ENCODE measurements around the gene NOLC1.

NOLC1 gene

DNA sequence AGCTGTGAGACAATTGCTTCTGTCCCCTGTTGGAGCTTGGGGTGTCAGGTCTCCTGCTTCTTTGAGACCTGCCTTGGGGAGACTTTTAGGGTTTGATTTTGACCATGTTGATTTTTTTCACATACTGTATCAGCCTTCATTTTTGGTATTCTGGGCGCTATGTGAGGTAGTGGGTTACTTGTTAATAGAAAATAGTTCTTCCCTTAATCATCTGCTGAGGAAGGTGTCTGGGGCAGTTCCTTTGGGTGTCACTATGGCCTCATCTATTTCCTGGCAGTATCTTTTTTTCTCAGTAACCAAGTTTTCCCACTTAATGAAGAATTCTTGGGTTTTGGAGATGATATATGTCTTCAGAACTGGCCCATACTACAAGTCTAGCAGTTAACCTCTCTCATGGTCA, 4.6 kb upstream of the NOLC1 start:
- no peak overlapping the region for H3K27ac ChIP-seq
- H3K9me3 ChIP-seq = no peaks in the 10 kb centered on the region
- peaks cover 19% of the 10 kb centered on the region for H3K36me3 ChIP-seq
- TF ChIP-seq, protein P1, sequence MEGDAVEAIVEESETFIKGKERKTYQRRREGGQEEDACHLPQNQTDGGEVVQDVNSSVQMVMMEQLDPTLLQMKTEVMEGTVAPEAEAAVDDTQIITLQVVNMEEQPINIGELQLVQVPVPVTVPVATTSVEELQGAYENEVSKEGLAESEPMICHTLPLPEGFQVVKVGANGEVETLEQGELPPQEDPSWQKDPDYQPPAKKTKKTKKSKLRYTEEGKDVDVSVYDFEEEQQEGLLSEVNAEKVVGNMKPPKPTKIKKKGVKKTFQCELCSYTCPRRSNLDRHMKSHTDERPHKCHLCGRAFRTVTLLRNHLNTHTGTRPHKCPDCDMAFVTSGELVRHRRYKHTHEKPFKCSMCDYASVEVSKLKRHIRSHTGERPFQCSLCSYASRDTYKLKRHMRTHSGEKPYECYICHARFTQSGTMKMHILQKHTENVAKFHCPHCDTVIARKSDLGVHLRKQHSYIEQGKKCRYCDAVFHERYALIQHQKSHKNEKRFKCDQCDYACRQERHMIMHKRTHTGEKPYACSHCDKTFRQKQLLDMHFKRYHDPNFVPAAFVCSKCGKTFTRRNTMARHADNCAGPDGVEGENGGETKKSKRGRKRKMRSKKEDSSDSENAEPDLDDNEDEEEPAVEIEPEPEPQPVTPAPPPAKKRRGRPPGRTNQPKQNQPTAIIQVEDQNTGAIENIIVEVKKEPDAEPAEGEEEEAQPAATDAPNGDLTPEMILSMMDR (IDR thresholded peaks at IDR 0.05) = no peak
- H3K27me3 ChIP-seq = no peaks in the 10 kb centered on the region
- peaks cover 2 to 8% of the 10 kb centered on the region in 2 experiments for H3K4me1 ChIP-seq (ENCODE audit: control insufficient read depth in 1 of 2, insufficient read depth in 1 of 2, low read depth in 1 of 2, low read length in 1 of 2)
- no peak overlapping the region for H3K4me3 ChIP-seq (ENCODE audit: low read depth in 1 of 2, low read length in 1 of 2)

DNA sequence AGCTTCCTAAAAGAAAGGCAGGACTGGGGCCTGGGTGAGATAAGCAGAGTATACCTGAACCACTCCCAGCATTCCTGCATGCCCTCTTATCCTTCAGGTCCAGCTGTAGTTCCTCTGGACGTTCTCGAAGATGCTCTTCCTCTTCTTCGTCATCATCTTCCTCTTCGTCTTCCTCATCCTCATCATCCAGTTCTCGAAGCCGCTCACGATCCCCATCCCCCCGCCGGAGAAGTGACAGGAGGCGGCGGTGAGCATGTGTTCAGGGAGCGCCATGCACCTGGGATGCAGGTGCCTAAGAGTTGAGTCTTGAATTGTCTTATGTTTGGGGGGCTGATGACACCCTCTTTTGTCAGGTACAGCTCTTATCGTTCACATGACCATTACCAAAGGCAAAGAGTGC, 3.9 kb upstream of the NOLC1 start:
- Histone ChIP-seq H3K9me3 (no peaks in the 10 kb centered on the region), H3K36me3 (peaks cover 13% of the 10 kb centered on the region), H3K4me3 (ENCODE audit: low read depth in 1 of 2, low read length in 1 of 2) (no peak overlapping the region), H3K4me1 (ENCODE audit: control insufficient read depth in 1 of 2, insufficient read depth in 1 of 2, low read depth in 1 of 2, low read length in 1 of 2) (peaks cover 9 to 15% of the 10 kb centered on the region in 2 experiments), H3K27ac (no peak overlapping the region), H3K27me3 (no peaks in the 10 kb centered on the region)
- TF ChIP-seq, protein P1 (IDR thresholded peaks at IDR 0.05) = no peak

DNA sequence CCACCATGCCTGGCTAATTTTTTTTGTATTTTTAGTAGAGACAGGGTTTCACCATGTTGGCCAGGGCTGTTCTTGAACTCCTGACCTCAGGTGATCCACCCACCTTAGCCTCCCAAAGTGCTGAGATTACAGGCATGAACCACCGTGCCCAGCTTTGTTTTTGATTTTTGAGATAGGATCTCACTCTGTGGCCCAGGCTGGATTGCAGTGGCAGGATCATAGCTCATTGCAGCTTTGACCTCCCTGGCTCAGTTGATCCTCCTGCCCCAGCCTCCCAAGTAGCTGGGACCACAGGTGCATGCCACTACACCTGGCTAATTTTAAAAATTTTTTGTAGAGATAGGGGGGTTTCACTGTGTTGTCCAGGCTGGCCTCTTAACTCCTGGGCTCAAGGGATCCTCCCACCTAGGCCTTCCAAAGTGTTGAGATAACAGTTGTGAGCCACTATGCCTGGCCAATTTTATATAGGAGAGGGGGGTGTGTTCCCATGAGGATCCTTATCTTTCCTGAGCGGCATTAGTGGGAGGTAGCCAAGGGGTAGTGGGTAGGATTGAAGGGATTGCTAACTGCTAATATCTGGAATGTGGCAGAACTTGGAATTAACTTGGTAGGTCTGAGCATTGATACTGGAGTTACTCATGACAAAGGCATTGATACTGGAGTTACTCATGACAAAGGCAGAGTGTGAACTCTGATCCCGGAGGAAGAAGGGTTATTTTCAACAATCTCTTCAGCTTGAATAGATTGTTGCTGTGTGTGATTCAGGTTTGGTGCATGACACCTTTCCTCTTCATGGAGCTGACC, 1.0 kb upstream of the NOLC1 start:
- no peaks in the 10 kb centered on the region for H3K9me3 ChIP-seq
- TF ChIP-seq, protein P1 (IDR thresholded peaks at IDR 0.05) = no peak
- H3K27me3 ChIP-seq = no peaks in the 10 kb centered on the region
- peaks cover 11 to 18% of the 10 kb centered on the region in 2 experiments for H3K4me1 ChIP-seq (ENCODE audit: control insufficient read depth in 1 of 2, insufficient read depth in 1 of 2, low read depth in 1 of 2, low read length in 1 of 2)
- peak overlapping the region; percentile 80 to 94 for H3K4me3 ChIP-seq (ENCODE audit: low read depth in 1 of 2, low read length in 1 of 2)
- peaks cover 4% of the 10 kb centered on the region for H3K36me3 ChIP-seq
- H3K27ac ChIP-seq = peak overlapping the region; percentile 80

DNA sequence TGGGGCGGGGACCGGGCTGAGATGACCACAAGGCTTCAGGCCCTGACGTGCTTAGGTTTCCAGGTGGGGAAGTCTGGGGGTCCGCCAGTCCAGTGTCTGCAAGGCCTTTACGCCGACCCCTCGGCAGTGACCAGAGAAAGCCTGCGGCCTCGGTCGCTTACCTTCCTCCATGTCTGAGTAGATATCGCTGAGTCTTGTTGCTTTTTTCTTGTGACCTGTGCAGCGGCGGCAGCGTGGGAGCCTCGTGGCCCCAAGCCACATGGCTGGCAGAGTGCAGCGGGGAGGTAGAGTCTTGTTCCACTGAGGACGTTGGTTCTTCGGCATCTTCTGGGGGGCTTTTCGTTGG, 329 bp downstream of the NOLC1 start:
- no peaks in the 10 kb centered on the region for H3K9me3 ChIP-seq
- H3K27me3 ChIP-seq = no peaks in the 10 kb centered on the region
- peak overlapping the region; percentile 80 for H3K27ac ChIP-seq
- H3K4me1 ChIP-seq (ENCODE audit: control insufficient read depth in 1 of 2, insufficient read depth in 1 of 2, low read depth in 1 of 2, low read length in 1 of 2) = peaks cover 11 to 18% of the 10 kb centered on the region in 2 experiments
- TF ChIP-seq, protein P1 (IDR thresholded peaks at IDR 0.05) = no peak
- H3K36me3 ChIP-seq = peaks cover 10% of the 10 kb centered on the region
- H3K4me3 ChIP-seq (ENCODE audit: low read depth in 1 of 2, low read length in 1 of 2) = peak overlapping the region; percentile 80 to 94

DNA sequence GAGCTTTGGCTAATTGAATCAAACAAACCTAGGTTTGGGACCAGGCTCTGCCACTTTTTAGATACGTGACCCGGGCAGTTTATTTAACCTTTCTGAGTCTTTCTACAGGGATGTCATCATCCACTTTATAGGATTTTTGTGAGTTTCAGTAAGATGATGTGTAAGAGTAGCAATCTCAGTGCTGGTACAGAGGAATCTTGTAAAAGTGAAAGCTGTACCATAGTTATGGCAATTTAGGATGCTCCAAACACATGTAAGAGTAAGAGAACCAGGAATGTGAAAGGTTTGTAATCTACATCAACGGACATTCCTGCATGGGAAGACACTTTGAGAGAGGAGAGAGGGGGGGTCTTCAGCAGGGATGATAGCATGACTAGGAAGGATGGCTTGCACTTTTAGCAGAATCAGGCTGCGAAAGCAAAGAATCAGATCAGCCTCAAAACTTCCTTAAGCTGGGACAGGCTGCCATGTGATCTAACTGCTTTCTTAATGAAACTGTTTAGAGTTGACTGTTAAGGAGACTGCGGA, 968 bp downstream of the NOLC1 start:
- Histone ChIP-seq H3K9me3 (no peaks in the 10 kb centered on the region), H3K27me3 (no peaks in the 10 kb centered on the region), H3K4me3 (ENCODE audit: low read depth in 1 of 2, low read length in 1 of 2) (peak overlapping the region; percentile 80 to 94), H3K4me1 (ENCODE audit: control insufficient read depth in 1 of 2, insufficient read depth in 1 of 2, low read depth in 1 of 2, low read length in 1 of 2) (peaks cover 11 to 18% of the 10 kb centered on the region in 2 experiments), H3K36me3 (peaks cover 11% of the 10 kb centered on the region), H3K27ac (peak overlapping the region; percentile 80)
- TF ChIP-seq, protein P1 (IDR thresholded peaks at IDR 0.05) = no peak
